Inferior parietal cortex (tissue), 1 donor: ENCODE results near the gene RGR.
"Not testable (repeated sequence)": the region's sequence is repeated elsewhere in the genome, so short reads cannot be mapped to it uniquely, and the experiment has no call there.

Source experiments
- DNase-seq: peaks from one replicate; pipeline ENCODE4 v3.0.0-alpha.2; 2016; ENCODE audit errors: extremely low spot score

The RGR gene

DNA sequence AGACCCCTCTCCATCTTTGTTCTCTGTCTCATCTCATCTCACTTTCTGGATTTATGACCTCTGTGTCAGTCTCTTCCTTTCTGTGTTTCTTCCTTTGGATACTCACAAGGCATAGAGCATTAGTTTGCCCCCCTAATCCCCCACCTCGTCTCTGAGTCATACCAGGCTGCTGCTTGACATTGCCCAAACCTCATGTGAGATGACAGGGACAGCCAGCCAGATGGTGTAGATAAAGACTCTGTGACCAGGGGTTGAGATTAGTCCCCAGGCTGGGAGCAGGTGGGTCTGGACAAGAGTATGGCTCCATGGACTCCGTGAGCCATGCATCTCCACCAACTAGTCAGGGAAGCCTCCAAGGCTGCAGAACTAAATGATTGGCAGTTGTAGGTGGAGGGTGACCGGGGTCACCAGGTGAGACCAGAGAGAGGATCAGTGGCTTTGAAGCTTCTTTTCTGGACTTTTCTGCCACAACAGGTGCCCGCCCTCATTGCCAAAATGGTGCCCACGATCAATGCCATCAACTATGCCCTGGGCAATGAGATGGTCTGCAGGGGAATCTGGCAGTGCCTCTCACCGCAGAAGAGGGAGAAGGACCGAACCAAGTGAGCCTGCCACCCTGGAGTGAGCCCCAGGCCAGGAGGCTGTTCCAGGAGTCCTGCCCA lies 13.3 kb downstream of the RGR start:
- DNase-seq = no peak

DNA sequence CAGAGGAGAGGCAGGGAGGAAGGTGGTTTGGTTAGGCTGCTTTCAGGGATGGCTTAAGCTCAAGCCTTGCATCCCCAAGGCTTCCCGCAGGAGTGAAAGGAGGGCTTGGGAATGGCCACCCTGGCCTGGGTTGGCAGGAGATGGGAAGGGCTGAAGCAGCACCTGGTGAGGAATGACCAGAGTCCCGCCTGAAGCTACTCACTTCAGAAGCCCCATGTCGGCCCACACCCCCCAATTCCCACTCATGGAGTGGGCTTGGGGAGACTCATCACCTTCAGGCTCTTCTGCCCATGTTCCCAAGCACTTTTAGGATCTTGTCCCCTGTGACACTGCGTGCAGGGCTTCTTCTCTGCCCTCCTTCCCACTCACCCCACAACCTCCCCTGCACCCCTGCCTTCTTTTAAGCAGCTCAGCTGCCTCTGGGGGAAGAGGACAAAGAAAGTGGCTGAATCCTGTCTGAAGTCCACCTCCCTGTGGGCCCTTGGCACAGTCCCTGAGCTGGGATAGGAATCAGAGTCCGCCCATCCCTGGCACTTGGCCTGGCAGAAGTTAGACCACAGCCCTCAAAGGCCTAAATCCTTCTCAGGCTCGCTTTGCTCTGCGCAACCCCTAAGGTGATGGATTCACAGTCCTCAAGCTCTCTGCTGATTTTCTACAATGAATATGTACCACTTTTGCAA lies 16.5 kb downstream of the RGR start:
- DNase-seq = no peak

DNA sequence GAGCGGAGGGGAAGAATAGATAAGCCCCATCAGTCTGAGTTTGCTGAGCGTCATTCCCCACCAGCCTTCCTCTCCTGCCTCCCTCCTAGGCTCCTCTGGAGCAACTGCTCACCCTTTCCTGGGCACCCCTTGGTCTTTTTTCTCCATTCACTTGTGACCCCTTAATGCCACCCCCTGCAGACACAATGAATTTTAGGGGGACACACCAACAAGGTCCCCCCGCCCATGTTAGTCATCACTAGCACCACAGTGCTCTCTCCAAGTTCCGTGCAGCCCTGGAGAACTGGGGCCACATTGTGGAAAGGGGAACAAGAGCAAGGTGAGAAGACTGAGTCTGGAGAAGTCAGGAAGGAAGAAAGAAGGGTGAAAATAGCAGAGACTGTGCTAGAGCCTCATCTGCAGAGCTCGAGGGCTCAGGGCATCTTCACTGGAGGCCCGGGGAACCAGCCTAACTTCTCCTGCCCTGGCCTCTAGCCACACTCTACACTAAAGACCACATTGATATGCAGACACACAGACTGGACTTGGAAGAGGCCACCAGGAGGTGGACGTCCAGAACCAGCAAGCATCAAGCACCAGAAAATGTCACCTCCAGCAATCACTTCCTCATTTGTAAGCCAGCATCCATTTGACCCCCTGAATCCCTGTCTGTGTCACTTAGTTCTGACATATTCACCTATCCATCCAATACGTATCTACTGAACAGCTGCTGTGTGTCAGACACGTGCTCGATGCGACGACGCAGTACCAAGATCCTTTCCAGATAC lies 17.5 kb downstream of the RGR start:
- DNase-seq = no peak

DNA sequence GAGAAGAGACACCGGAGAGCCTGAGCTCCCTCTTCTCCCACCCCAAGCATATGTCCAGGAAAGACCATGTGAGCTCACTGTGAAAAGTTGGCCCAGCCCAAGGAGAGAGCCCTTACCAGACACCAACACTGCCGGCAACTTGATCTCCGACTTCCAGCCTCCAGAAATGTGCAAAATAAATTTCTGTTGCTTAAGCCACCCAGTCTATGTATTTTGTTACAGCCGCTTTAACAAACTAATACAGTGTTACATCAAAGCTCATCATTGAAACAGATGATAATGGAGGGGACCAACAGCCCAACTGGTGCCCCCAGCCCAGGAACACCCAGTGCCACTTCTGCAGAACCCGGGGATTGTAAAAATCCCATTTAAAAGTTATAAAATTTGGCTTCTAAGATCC lies 18.9 kb downstream of the RGR start:
- no peak for DNase-seq

DNA sequence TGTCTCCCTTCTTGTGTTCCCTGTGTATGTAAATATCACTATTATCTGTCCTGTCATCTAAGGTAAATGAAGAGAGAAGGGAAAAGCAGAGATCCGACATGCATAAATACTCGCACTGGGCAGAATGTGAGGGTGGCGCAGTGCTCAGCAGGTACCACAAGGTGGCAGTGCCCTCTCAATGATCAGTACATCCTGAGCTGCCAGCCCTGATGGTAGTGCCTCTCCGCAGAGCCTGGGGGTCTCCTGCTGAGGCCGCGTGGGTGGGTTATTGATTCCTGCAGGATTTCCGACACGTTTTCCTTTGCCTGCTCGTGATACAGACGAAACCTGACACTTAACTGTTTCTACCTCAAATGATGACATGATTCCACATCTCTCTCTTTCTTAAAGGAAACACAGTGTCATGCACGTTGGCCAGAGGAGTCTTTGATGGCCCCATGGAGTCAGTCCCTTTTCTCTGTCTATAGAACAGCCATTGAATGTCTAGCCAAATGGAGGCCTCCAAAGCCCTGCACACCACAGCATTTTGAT lies 19.8 kb downstream of the RGR start:
- DNase-seq = peak; percentile 81

DNA sequence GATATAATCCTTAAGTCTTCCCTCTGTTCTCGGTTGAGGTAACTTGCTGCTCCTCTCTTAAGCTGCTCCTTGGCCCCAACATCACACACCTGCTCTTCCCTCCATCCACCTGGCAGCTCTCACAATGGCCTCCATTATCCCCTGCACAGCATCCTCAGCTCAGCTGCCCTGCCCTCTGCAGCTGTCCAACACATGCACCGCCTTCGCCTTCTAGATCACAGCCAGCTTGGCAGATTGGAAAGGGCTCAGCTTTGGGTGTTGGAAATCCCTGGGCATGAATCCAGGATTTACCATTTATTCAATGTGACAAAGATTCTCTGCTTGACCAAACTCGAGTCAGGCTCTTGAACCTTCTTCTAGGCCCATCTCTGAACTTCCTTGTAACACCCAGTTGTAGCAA lies 20.6 kb downstream of the RGR start:
- no peak for DNase-seq

DNA sequence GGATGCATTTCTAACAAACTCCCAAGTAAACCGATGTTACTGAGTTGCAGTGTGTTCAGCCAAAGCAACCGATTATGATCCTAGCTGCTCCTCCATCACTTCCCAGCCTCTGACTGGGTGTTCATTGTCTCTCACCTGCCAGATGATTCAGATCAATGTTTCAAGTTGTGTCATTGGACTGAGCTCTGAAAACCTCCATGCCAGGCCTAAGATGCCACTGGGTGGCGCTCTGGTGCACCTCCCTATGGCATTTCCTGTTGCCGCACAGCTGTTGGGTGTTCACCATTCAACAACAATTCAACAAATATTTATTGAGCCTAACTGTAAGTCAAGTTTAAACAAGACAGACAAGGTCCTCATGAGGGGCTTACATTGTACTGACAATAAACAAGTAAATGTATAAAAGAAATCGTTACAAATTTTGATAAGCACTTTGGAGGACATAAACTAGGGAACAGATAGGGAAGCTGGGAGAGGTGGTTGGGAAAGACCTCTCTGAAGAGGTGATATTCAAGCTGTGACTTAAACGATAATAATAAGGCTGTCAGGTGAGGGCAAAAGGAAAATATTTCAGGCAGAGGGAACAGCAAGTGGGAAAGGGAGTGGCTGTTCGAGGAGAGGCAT lies 22.8 kb downstream of the RGR start:
- no peak for DNase-seq

DNA sequence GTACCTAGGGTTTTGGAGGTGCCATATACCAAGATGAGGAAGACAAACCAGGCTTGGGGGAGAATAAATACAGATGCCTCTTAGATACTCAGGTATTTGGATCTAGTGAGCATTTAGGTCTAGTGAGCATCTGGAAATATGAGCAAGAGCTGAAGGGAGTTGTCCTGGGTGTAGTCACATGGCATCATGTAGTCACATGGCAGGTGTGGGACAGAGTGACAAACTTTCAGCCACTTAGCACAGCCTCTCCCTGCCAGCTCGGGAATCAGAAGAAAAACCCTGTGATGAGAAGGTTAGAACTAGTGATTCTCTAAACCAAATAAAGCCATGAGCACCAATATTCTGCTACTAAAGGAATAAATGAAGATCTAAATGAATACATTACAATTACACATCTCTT lies 24.3 kb downstream of the RGR start:
- DNase-seq = no peak

DNA sequence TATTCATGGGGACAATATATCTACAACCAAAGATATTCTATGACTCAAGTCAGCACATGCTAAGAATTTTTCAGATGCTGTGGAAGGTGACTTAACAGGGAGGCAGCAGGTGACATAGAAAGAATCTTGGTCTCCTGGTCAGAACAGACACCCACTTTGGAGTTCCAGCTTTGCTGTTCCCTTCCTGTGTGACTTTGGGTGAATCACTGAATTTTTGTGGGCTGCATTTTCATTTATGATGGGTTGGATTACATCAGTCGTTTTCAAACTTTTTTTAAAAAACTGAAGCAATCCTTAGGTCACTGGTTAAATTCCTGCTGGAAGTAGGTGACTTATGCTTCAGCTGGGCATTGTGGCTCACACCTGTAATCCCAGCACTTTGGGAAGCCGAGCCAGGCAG lies 24.9 kb downstream of the RGR start:
- DNase-seq = no peak

DNA sequence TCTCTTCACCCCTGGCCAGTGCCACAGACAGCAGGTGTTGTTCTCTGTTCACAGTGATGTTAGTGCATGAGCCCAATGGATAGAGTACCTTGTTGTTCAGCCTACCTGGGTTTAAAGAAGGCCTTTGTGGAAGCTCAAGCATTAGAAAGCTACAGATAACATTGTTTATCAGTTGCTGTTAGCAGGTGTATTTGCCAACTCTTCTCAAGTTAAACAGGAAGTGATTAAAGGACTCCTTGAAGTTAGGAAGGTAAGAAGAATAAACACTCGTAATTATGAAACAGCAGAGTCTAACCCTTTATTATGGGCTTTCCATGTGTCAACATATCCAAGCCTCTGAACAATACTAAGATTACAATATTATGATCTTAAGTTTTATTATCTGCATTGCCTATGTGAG lies 25.9 kb downstream of the RGR start:
- DNase-seq = no peak

DNA sequence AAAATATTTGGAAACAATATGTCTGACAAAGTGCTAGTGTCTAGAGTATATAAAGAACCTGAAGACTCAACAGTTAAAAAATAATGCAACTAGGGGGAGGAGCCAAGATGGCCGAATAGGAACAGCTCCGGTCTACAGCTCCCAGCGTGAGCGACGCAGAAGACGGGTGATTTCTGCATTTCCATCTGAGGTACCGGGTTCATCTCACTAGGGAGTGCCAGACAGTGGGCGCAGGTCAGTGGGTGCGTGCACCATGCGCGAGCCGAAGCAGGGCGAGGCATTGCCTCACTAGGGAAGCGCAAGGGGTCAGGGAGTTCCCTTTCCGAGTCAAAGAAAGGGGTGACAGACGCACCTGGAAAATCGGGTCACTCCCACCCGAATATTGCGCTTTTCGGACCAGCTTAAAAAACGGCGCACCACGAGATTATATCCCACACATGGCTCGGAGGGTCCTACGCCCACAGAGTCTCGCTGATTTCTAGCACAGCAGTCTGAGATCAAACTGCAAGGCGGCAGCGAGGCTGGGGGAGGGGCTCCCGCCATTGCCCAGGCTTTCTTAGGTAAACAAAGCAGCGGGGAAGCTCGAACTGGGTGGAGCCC lies 35.1 kb downstream of the RGR start:
- not testable (repeated sequence) for DNase-seq

DNA sequence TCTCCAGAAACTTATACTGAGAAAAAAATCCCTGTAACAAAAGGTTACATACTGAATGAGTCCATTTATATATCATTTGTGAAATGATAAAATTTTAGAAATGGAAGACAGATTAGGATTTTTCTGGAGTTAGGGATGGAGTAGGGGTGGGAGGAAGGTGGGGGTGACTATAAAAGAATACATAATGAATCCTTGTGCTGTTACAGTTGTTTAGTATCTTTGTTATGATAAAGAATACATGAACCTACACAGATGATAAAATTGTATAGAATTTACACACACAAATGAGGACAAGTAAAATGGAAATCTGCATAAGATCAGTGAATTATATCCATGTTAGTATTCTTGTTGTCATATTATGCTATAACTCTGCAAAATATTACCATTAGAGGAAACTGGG lies 41.8 kb downstream of the RGR start:
- no peak for DNase-seq

DNA sequence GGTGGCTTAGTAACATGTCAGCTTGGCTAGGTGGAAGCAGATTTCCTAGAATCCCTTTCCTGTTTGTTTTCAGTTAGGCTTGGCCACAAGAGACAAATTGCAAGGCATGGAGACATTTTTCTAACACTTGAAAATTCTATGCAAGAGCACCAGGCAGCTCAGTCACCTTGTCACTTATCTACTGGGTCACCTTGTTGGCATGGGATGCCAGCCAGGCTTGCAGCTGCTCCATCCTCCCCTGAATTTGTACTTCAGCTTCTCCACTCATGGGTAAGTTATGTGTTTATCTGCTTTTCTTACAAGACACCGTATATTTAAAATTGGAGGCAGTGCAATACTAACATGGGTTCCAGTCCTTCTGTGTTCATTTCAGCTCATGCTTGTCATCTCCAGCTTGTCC lies 43.3 kb downstream of the RGR start:
- DNase-seq = no peak

DNA sequence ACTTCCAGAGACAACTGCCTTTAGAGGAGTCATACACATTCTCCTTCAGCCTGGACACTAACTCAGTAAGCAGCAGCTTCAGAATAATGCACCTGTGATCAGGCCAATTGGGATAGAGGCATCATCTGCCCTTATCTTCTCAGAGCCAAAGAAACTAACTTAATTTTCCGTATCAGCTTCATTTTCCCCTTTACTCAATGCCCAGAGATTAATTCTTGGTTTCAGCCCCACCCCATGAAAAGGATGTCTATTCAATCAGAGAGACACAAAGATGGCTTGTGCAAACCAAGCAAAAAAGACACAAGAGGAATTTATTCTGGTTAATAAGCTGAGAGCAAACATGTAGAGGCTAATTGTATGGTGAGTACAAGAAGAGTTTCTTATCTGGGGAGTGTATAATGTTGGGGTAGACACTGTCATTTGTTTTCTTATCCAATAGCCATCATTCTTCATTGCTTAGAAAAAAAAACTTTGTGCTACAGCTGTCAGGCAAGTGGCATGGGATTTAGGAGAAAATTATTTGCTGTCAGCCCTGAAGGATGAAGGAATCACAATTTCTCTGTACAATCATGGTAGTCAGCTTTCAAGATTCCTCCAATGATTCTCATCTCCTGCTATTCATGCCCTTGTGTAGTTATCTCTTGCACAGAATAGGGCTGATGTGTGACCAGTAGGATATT lies 44.8 kb downstream of the RGR start:
- DNase-seq = no peak

DNA sequence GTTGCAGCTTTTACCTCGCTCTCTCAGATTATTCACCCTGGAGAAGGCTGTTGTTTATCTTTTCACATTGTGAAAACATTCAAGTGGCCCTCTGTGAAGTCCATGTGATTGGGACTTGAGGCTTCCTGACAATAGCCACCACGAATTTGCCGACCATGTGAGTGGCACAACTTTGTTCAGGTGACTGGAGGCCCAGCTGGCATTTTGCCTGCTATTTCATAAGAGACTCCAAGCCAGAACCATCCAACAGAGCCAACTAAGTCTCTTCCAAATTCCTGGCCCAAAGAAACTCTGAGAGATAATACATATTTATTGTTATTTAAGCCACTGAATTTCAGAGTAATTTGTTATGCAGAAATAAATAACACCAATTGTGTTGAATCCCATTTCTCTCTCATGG lies 45.4 kb downstream of the RGR start:
- DNase-seq = no peak

DNA sequence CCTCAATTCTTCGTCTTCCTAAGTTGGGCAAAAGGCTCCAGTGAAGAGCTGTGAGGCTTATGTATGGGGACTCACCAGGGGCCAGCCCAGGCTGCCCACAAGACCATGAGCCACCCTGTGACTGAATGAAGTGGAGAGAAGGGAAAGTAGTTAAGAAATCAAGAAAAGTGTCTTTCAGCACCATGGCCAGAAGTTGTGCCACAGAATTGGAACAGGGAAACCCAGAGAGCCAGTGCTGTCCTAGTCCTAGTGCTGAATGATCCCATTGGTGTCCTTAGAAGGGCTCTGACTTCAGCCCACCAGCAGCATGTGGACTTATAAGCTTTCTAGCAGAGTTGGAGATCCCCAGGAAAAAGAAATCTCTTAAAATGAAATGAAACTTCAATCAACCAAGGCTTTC lies 46.5 kb downstream of the RGR start:
- no peak for DNase-seq

DNA sequence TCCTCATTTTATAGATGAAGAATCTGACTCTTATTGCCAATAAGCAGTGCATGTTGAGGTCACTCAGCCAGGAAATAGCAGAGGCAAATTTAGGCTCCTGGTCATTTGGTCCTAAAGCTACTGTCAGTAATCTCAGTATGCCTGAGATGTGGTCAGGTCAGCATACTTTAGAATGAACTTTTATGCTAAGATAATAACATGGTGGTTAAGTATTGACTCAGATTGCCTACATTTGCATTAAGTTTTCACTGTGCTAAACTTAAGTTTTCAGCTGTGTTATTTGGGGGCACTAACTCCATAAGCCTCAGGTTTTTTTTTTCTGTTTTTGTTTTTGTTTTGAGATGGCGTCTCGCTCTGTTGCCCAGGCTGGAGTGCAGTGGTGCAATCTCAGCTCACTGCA lies 47.6 kb downstream of the RGR start:
- no peak for DNase-seq

DNA sequence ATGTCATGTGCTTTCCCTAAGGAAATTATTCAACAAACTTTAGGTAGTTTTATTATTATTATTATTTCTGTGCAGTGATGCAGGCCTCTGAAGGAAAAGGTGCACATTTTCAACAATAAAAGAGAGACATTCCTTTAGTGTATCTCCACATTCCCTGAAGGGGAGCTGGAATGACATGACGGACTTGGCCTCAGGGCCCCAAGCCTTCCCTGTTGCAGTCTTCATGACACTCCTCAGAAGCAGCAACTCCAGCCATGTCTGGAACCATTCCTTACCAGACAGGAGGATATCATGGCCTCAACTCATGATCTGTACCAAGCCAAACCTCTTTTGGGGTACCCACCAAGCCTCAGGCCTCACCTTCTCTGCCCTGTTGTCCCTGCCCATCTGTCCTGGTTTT lies 48.3 kb downstream of the RGR start:
- DNase-seq = no peak

DNA sequence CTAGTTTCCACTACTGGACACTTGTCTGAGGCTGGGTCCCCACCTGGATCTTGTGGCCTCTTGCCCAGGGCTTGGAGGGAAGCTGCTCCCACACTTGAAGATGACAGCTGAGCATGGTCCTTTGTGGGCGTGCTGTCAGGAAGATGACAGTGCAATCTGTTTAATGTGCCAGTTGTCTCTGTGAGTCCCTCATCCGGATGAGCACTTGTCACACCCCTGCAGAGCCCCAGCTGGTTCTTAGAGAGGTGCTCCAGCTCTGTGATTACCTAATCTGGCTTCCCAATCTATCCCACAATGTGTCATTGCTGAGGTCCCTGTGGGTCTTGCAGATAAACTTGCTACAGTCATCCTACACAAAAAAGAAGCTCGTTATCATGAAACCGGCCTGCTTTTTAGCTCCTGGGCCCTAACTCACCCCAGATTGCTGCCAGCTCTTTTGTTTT lies 48.7 kb downstream of the RGR start:
- DNase-seq = peak; percentile 66

DNA sequence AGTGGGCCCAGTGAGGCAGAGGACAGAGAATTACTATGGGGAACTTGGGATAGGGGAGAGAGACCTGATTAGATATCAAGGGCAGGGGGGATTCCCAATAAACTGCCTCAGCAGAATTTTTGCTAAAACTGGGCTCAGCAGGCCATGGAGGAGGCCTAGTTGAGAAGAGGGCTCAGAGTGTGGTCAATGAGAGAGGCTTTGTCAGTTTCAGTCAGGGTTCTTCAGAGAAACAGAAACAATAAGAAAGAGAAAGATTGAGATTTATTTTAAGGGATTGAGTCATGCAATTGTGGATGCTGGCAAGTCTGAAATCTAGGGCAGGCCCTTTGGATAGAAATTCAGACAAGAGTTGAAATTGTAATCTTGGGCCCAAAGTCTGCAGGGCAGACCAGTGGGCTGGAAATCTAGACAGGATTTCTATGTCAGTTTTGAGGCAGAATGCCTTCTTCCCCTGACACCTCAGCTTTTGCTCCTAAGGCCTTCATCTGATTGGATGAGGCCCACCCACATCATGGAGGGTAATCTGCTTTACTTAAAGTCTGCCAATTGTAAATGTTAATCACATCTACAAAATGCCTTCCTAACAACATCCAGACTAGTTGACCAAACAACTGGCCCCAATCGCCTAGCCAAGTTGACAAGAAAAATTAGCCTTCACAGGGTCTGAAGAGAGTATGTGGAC lies 50.1 kb downstream of the RGR start:
- DNase-seq = no peak
